Astrocyte of the spinal cord (primary cell): Measurements from ENCODE around the gene ELMOD1.
A peak's percentile ranks its signal among the peaks of the same experiment; 100 is the strongest.

Experiments
- DNase-seq: peaks from one replicate; pipeline ENCODE4 v3.0.0; 2011; ENCODE audit warnings: low read depth, low spot score
- H3K4me3 ChIP-seq: 2 replicates; pipeline ENCODE4 v1.5.1; 2011; ENCODE audit warnings: low read depth, mild to moderate bottlenecking, low read length, moderate library complexity
- CTCF ChIP-seq: IDR thresholded peaks from 2 replicates; pipeline ENCODE4 v1.5.1; 2012; ENCODE audit warnings: low read depth, mild to moderate bottlenecking, low read length, inconsistent platforms
- in situ Hi-C: cut with HindIII; loops from 2 replicates; pipeline ENCODE4 v1.10.0; 2017; ENCODE audit warnings: low sequenced_read_pairs

Gene ELMOD1

GRCh38 chr11:107679255-107680024 is 88.5 kb downstream of the ELMOD1 start:
- in situ Hi-C loops, result no loop called here
- TF ChIP-seq CTCF, result no peak
- DNase-seq, result no peak
- H3K4me3 ChIP-seq, result no peak overlapping the region

- no peak for DNase-seq
- H3K4me3 ChIP-seq, result no peak overlapping the region
- in situ Hi-C loops, result no loop called here
- TF ChIP-seq CTCF, result no peak
Observed at GRCh38 chr11:107682171-107682570, 91.2 kb downstream of the ELMOD1 start.

- no peak for DNase-seq
- in situ Hi-C loops, result no loop called here
- no peak overlapping the region for H3K4me3 ChIP-seq
- TF ChIP-seq CTCF, result no peak
Observed at GRCh38 chr11:107682572-107682971, 91.6 kb downstream of the ELMOD1 start.

GRCh38 chr11:107683061-107683460 is 92.1 kb downstream of the ELMOD1 start:
- DNase-seq, result no peak
- in situ Hi-C loops, result no loop called here
- no peak for TF ChIP-seq CTCF
- H3K4me3 ChIP-seq, result no peak overlapping the region

GRCh38 chr11:107683807-107684206 is 92.9 kb downstream of the ELMOD1 start:
- DNase-seq, result no peak
- in situ Hi-C loops, result no loop called here

GRCh38 chr11:107688322-107688918 is 97.5 kb downstream of the ELMOD1 start:
- DNase-seq, result no peak
- no peak for TF ChIP-seq CTCF
- in situ Hi-C loops, result no loop called here
- no peak overlapping the region for H3K4me3 ChIP-seq

More at GRCh38 chr11:107683807-107684206, 92.9 kb downstream of the ELMOD1 start:
- H3K4me3 ChIP-seq, result no peak overlapping the region
- TF ChIP-seq CTCF, result peak; percentile 48
